Tibial nerve (tissue), 4 donors: ENCODE measurements around the gene ADAM29. TPM values are rescaled to one million over a fixed set of nuclear protein-coding genes. Genes with fewer than 3 reads are reported as not detected.

ENCODE experiments used
- DNase-seq, 2 donors: peaks; one replicate each; pipeline ENCODE4 v3.0.0-alpha.2; 2019; ENCODE audit warnings: low spot score in 2 of 2
- H3K27ac ChIP-seq, 4 donors: fragments of 200-600 bp; sonication (generic) in 3 of 4; one replicate each; pipeline ENCODE4 v1.5.1; 2017 to 2019; ENCODE audit warnings: mild to moderate bottlenecking in 1 of 4
- H3K27me3 ChIP-seq, 2 donors: fragments of 200-600 bp; sonication (generic) in 1 of 2; one replicate each; pipeline versions ENCODE4 v1.5.1 to v1.6.0; 2017 to 2019
- H3K36me3 ChIP-seq, 3 donors: fragments of 200-600 bp; sonication (generic); one replicate each; pipeline ENCODE4 v1.5.1; 2018 to 2019
- H3K4me1 ChIP-seq, 4 donors: fragments of 200-600 bp; sonication (generic) in 3 of 4; one replicate each; pipeline ENCODE4 v1.5.1; 2017 to 2019
- H3K4me3 ChIP-seq, 4 donors: fragments of 200-600 bp; sonication (generic) in 3 of 4; one replicate each; pipeline ENCODE4 v1.5.1; 2017 to 2019; ENCODE audit warnings: mild to moderate bottlenecking in 1 of 4, moderate library complexity in 1 of 4
- H3K9me3 ChIP-seq, 4 donors: fragments of 200-600 bp; sonication (generic) in 3 of 4; one replicate each; pipeline ENCODE4 v1.5.1; 2017 to 2019
- EP300 ChIP-seq, 2 donors: sonication (generic); formaldehyde crosslinking; IDR thresholded peaks; one replicate each; pipeline ENCODE4 v1.6.1; 2017; ENCODE audit warnings: antibody characterized with exemption in 2 of 2, mild to moderate bottlenecking in 1 of 2
- POLR2A ChIP-seq, 2 donors: fragments of 450-650 bp; IDR thresholded peaks; one replicate each; pipeline ENCODE4 v1.6.1; 2017; ENCODE audit warnings: antibody characterized with exemption in 2 of 2, mild to moderate bottlenecking in 2 of 2, moderate library complexity in 2 of 2
- WGBS, 2 donors: methylation state at CpG; one replicate each; pipeline ENCODE4 v1.1.5; 2018; 5-methylcytosine and 5-hydroxymethylcytosine counted together
- total RNA-seq, 4 donors: library from RNA; depleted of rRNA; stranded (reverse); fragments of >200 nt; gene quantifications; one replicate each; pipeline ENCODE4 v1.1.0, GENCODE V29; 2016
- TF ChIP-seq, protein P1 (sequence below), 5 experiments: fragments of 200-600 bp in 3 of 5; fragments of 450-650 bp in 2 of 5; sonication (generic) in 3 of 5; IDR thresholded peaks; one replicate each; pipeline ENCODE4 v1.5.1; 2016 to 2019; ENCODE audit warnings: antibody characterized with exemption in 5 of 5, mild to moderate bottlenecking in 3 of 5, moderate library complexity in 2 of 5

The ADAM29 gene
- total RNA-seq, 4 donors from 2014 or later = not detected

DNA sequence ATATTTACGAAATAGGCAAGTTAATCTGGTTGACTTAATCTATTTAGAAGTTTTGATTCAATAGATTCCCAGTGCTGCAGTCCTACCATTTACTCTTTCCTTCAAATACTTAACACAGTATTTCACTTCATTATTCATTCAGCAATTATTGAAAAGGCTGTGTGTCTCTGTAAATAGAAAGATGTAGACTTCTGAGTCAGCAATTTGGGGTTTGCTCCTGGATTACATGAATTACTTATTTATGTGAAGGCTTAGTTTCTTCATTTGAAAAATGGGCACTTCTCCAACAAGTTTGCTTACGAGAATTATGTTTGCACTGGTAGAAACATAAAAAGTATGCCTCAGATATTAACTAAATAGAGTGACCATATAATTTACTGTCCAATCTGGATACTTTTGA, 17.4 kb downstream of the ADAM29 start:
- Histone ChIP-seq H3K4me1 (no peaks in the 10 kb centered on the region), H3K9me3 (no peaks in the 10 kb centered on the region), H3K27me3 (no peaks in the 10 kb centered on the region), H3K36me3 (no peaks in the 10 kb centered on the region), H3K27ac (no peak overlapping the region), H3K4me3 (no peak overlapping the region)
- 37 to 45% methylated on average over 2 of the region's 2 CpGs for WGBS, 2 donors
- TF ChIP-seq POLR2A (IDR thresholded peaks at IDR 0.05) (no peak), EP300 (IDR thresholded peaks at IDR 0.05) (no peak)
- TF ChIP-seq, protein P1, sequence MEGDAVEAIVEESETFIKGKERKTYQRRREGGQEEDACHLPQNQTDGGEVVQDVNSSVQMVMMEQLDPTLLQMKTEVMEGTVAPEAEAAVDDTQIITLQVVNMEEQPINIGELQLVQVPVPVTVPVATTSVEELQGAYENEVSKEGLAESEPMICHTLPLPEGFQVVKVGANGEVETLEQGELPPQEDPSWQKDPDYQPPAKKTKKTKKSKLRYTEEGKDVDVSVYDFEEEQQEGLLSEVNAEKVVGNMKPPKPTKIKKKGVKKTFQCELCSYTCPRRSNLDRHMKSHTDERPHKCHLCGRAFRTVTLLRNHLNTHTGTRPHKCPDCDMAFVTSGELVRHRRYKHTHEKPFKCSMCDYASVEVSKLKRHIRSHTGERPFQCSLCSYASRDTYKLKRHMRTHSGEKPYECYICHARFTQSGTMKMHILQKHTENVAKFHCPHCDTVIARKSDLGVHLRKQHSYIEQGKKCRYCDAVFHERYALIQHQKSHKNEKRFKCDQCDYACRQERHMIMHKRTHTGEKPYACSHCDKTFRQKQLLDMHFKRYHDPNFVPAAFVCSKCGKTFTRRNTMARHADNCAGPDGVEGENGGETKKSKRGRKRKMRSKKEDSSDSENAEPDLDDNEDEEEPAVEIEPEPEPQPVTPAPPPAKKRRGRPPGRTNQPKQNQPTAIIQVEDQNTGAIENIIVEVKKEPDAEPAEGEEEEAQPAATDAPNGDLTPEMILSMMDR (IDR thresholded peaks at IDR 0.05) = no peak
- DNase-seq = no peak

DNA sequence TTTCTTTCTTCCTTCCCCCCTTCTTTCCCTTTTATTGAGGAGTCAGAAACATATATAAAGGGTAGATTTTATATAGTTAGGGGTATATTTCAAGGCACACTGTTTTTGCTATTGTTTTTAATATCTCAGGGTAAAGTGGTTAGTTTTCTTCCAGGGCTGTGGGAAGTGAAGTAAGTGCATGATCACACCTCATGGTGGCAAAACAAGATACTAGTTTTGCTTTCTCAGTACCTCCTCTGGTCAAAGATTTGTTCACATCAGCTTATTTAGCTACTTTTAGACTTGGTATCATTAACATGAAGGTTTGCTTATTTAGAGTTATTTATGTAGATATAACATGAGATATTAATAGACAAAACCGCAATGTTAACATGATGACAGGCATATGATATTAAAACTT, 21.8 kb downstream of the ADAM29 start:
- Histone ChIP-seq H3K4me1 (no peaks in the 10 kb centered on the region), H3K27ac (no peak overlapping the region), H3K4me3 (no peak overlapping the region), H3K27me3 (no peaks in the 10 kb centered on the region), H3K9me3 (no peaks in the 10 kb centered on the region), H3K36me3 (no peaks in the 10 kb centered on the region)
- DNase-seq = no peak
- TF ChIP-seq EP300 (IDR thresholded peaks at IDR 0.05) = no peak
- TF ChIP-seq, protein P1 (IDR thresholded peaks at IDR 0.05) = no peak
- TF ChIP-seq POLR2A (IDR thresholded peaks at IDR 0.05) = no peak
- 86 to 93% methylated on average over 1 of the region's 1 CpG for WGBS, 2 donors

DNA sequence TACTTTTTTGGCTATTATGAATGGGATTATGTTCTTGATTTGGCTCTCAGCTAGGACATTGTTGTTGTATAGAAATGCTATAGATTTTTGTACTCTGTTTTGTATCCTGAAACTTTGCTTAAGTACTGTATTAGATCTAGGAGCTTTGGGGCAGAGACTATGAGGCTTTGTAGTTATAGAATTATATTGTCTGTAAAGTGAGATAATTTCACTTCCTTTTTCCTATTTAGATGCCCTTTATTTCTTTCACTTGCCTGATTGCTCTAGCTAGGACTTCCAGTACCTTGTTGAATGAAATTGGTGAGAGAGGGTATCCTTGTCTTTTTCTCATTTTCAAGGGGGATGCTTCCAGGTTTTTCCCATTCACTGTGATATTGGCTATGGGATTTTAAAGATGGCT, 28.1 kb downstream of the ADAM29 start:
- H3K36me3 ChIP-seq = no peaks in the 10 kb centered on the region
- no peak overlapping the region for H3K4me3 ChIP-seq
- no peak for TF ChIP-seq POLR2A (IDR thresholded peaks at IDR 0.05)
- TF ChIP-seq, protein P1 (IDR thresholded peaks at IDR 0.05) = no peak
- TF ChIP-seq EP300 (IDR thresholded peaks at IDR 0.05) = no peak
- H3K9me3 ChIP-seq = no peaks in the 10 kb centered on the region
- H3K27ac ChIP-seq = no peak overlapping the region
- H3K4me1 ChIP-seq = no peaks in the 10 kb centered on the region
- no peak for DNase-seq
- H3K27me3 ChIP-seq = no peaks in the 10 kb centered on the region

DNA sequence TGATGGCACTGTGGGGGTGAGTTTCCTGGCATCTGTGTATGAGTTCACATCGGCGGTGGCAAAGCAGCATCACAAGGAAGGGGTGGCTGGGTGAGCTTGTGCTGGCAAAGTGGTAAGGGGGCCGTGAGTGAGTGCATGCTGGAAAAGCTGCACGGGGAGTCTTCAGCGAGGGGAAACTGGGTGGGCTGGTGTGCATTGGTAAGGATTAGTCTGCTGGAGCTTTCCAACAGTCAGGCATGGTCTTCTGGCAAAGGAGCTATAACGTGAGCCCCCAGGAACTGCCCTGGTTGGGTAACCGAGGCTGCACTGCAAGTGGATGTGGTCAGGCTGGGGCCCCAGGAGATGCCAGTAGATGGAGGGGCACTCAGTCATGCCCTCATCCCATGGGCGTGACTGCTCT, 30.7 kb downstream of the ADAM29 start:
- H3K4me1 ChIP-seq = no peaks in the 10 kb centered on the region
- H3K36me3 ChIP-seq = no peaks in the 10 kb centered on the region
- TF ChIP-seq EP300 (IDR thresholded peaks at IDR 0.05) (no peak), POLR2A (IDR thresholded peaks at IDR 0.05) (no peak)
- TF ChIP-seq, protein P1 (IDR thresholded peaks at IDR 0.05) = no peak
- 89 to 92% methylated on average over 8 of the region's 8 CpGs for WGBS, 2 donors
- no peak for DNase-seq
- H3K4me3 ChIP-seq = no peak overlapping the region
- no peak overlapping the region for H3K27ac ChIP-seq
- no peaks in the 10 kb centered on the region for H3K9me3 ChIP-seq
- no peaks in the 10 kb centered on the region for H3K27me3 ChIP-seq

- Histone ChIP-seq H3K27me3 (no peaks in the 10 kb centered on the region), H3K4me1 (no peaks in the 10 kb centered on the region), H3K4me3 (no peak overlapping the region), H3K27ac (no peak overlapping the region), H3K9me3 (no peaks in the 10 kb centered on the region), H3K36me3 (no peaks in the 10 kb centered on the region)
- DNase-seq = no peak
- 68 to 81% methylated on average over 3 of the region's 3 CpGs for WGBS, 2 donors
- TF ChIP-seq POLR2A (IDR thresholded peaks at IDR 0.05) = no peak
These were observed 54.8 kb downstream of the ADAM29 start for GRCh38 chr4:174972911-174973310.

GRCh38 chr4:174973336-174973735, 55.2 kb downstream of the ADAM29 start:
- H3K4me3 ChIP-seq = no peak overlapping the region
- no peaks in the 10 kb centered on the region for H3K36me3 ChIP-seq
- no peaks in the 10 kb centered on the region for H3K9me3 ChIP-seq
- H3K4me1 ChIP-seq = no peaks in the 10 kb centered on the region
- no peaks in the 10 kb centered on the region for H3K27me3 ChIP-seq
- no peak overlapping the region for H3K27ac ChIP-seq
- TF ChIP-seq, protein P1 (IDR thresholded peaks at IDR 0.05) = no peak
- TF ChIP-seq POLR2A (IDR thresholded peaks at IDR 0.05) (no peak), EP300 (IDR thresholded peaks at IDR 0.05) (no peak)
- WGBS, 2 donors = 75 to 80% methylated on average over 2 of the region's 2 CpGs
- no peak for DNase-seq
